GM19397 (cell line): ENCODE results near the gene PTPRD.
"Not testable (repeated sequence)": the region's sequence is repeated elsewhere in the genome, so short reads cannot be mapped to it uniquely, and the experiment has no call there.

Experiments used
- ATAC-seq: cut with Tn5 transposase; IDR thresholded peaks from one replicate; pipeline ENCODE4 v1.9.1; 2021; ENCODE audit warnings: mild to moderate bottlenecking, moderate library complexity; ENCODE audit not compliant: unreplicated experiment

PTPRD gene

GRCh38 chr9:9410736-9411135, 1202.1 kb downstream of the PTPRD start:
- no peak for ATAC-seq

DNA sequence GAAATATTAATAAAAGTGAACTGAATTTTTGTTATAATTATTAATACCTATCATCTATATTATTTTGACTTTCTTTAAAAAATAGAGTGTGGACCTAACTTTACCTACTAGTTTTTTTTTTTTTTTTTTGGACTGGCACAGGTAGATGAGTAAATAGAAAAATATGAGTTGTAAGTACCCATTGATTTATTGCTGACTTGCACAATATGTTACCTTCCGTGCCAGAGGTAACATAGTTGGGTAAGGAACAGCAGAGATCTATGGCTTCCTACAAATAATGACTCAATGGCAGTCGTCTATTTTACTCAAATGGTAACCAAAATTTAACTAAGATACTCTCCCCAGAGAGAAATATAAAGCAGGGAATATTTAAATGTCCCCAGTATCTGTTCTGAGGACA, 1212.8 kb downstream of the PTPRD start:
- no peak for ATAC-seq

- ATAC-seq, result no peak
These were observed 1216.3 kb downstream of the PTPRD start for GRCh38 chr9:9396518-9396917.

DNA sequence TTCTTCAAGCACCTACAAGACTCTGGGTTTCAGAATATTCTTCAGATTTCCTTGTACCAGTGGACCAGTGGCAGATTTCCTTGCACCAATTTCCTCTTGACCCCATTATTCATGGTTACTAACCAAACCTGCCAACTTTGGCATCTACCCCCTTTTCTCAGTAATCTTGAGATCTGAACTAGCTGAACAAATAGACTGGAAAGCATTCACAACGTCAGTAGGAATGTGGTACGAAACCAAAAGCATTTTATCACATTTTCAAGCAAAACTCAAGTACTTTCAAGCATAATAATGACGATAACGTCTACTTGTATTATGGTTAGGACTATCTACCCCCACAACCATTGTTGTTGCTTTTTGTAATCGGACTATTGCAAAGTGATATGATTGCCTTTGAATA, 1217.3 kb downstream of the PTPRD start:
- ATAC-seq, result no peak

DNA sequence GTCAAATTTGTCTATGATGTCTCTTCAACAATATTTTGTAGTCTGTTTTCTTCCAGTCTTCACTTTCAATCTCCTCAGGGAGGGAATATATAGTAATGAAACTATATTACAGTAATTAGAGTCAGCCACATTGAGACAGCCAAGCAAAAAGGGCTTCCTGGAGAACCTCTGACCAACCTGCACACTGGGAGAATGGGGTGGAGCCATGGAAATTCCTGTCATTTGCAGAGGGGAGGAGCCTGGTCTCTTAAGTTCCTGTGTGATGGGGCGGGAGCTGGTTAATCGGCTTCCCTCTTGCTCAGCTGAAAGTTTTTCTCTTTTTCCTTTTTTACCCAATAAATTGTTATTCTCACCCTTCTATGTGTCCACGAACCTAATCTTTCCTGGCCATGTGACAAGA, 1220.0 kb downstream of the PTPRD start:
- no peak for ATAC-seq

- no peak for ATAC-seq
These were observed 1222.9 kb downstream of the PTPRD start for GRCh38 chr9:9389904-9390303.

DNA sequence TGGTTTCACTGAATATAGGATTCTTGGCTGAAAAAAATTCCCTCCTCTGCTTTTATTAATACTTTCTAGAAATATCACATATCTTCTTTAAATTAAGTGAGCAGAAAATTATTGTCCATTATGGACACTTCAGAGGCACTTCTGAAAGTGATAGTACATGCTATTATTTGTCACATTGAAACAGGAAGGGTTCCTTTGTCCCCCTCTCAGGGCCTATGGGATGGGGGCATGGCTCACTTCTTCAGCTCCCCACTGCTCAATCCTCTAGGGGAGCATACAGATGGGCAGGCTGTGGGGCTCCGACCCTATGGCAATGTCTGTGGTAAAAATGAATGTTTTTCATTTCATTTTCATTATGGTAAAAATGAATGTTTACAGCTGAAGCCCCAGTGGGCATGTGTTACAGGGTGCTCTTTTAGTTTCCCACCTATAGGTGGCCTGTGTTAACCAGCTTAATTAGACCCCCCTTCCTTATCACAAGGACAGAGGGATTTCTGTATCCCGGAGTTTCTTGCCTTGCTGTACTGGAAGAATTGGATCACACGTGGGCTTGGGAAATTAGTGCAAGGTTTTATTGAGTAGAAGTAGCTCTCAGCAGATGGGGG, 1225.2 kb downstream of the PTPRD start:
- no peak for ATAC-seq

GRCh38 chr9:9362332-9362731, 1250.5 kb downstream of the PTPRD start:
- ATAC-seq, result no peak

DNA sequence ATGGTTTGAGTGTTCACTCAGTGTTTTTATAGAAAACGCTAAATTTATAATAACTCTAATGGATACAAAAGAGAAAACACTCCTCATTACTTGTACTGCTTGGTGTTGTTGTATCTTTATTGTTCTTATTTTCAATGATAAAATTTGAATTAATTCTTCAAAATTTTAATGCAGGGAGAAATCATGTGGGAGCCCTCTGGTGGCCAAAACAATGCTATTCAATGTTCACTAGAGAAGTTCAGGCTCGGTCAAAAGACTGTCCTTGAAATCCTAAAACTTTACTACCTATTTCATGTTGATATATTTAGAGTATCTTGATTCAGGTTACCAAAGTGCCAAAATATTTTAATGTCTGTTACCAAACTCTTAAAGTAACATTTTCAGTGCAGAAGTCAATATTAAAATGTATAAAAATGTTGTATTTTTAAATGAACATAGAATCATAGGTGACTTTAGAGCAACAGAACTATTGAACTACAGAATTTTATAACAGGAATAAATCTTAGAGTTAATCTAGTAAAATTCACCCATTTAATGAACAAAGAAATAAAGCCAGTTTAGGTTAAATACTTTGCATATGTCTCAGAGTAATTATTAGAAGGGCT, 1259.8 kb downstream of the PTPRD start:
- ATAC-seq, result no peak

DNA sequence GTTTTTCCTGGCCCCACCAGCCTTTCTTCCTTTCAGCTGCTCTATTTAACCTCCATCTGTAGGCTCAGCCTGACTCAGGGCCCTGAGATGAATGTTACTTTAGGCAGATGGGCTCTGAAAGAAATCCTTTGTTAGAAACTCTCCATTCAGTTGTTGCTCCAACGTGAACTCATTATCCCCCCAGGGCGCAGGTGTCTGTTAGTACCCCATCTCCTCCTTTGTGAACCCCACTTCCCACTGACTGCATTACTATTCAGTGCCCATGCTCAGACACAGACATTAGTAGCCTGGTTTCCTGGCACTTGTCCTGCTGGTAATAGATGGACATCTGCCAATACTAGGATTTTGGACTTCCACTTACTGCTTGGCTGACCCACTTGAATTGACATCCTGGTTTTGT, 1271.6 kb downstream of the PTPRD start:
- no peak for ATAC-seq

- no peak for ATAC-seq
These were observed 1275.7 kb downstream of the PTPRD start for GRCh38 chr9:9337129-9337528.

GRCh38 chr9:9326749-9327148, 1286.1 kb downstream of the PTPRD start:
- no peak for ATAC-seq

- no peak for ATAC-seq
These were observed 1293.8 kb downstream of the PTPRD start for GRCh38 chr9:9319007-9319406.

DNA sequence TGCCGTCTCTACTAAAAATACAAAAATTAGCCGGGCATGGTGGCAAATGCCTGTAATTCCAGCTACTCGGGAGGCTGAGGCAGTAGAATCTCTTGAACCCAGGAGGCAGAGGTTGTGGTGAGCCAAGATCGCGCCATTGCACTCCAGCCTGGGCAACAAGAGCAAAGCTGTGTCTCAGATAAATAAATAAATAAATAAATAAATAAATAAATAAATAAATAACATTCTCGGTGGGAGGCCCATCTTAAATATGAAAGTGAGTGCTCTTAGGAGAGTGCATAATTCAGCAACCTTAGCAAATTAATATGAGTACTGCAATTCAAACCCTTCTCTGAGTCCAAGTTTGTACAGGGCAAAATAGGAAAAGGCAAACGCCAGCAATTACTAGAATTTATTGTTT, 1302.1 kb downstream of the PTPRD start:
- not testable (repeated sequence) for ATAC-seq

GRCh38 chr9:9305600-9305999, 1307.2 kb downstream of the PTPRD start:
- no peak for ATAC-seq

DNA sequence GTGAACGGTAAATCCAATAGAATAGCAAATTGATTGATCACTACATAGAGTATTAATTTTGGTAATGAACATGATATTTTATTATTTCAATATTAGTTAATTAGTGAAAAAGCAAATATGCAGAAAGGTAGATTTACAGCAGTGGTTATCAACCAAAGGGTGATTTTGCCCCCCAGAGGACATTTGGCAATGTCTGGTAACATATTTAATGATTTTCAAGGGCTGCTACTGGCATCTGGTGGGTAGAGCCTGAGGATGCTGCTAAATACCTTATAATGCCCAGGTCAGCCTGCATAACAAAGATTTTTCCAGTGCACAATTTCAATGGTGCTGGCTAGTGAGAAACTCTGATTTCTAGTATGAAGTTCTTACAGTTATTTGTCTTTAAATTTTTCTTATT, 1313.7 kb downstream of the PTPRD start:
- no peak for ATAC-seq

DNA sequence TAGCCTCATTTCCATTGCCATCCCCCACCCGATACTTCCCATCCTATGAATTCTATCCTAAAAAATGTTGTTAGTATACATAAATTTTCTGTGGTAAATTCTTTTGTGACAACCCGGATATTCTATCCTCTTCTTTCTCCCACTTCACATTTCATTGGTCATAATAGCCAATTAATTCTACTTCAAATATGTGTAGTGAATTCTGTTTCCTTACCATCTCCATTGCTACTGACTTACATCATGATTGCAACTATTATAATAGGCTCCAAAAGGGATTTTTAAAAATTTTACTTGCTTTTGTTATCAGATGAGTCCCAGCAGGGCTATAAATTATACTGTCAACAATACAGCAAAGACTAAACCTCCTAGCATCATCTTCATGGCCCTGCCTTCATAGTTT, 1326.8 kb downstream of the PTPRD start:
- ATAC-seq, result no peak

DNA sequence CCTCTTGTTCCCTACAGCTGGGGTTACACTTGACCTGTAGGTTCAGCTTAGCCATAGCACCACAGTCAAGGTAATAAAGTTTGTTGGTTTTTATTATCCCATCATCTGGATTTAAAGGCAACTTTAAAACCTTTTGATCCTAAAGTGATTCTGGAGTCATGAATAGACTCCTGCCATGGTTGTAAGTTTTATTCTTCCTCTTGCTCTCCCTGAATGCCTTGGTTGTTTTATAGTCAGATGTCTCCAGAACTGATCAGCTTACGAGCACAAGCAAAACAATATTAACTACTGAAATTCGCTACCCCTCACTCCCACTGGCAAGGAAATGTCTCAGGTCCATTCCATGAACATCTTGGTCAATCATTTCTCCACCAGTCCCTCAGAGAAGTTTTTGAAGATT, 1328.6 kb downstream of the PTPRD start:
- no peak for ATAC-seq

GRCh38 chr9:9283159-9283986, 1329.4 kb downstream of the PTPRD start:
- no peak for ATAC-seq

- no peak for ATAC-seq
These were observed 1337.2 kb downstream of the PTPRD start for GRCh38 chr9:9275601-9276000.

GRCh38 chr9:9257999-9258498, 1354.8 kb downstream of the PTPRD start:
- no peak for ATAC-seq

DNA sequence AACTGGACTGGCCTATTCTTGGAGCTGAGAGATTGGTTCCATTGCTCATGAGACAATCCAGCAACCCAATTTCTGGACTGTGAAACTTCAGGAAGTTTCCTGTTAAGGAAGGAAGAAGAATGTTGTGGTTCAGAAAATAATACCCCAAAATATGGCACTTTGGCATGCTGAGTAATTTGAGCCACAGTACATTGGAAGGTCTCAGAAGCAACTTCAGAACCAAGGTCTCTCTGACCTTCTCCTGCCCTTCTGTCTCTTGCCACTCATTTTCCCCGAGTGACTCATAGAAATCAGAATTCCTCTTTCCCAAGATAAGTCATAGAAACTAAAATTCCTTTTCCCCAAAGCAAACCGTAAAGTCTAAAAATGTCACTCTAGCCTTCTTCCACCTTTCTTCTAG, 1366.1 kb downstream of the PTPRD start:
- no peak for ATAC-seq
